ENCODE measurements around the gene E2F1. TPM values are rescaled to one million over a fixed set of nuclear protein-coding genes. Genes with fewer than 3 reads are reported as not detected.

The E2F1 gene
- total and polyA plus RNA-seq, 2 experiments from 2014 or later: 21.2 to 61.4 TPM

- DNase-seq (ENCODE audit: low read depth in 1 of 2, low spot score in 1 of 2): no peak
- no peak for TF ChIP-seq CTCF (IDR thresholded peaks at IDR 0.05; ENCODE audit: low read depth, low read length)
- H3K36me3 ChIP-seq: no peaks in the 10 kb centered on the region
Observed at GRCh38 chr20:33725607-33726264, 39.6 kb upstream of the E2F1 start.

GRCh38 chr20:33724439-33725094, 38.4 kb upstream of the E2F1 start:
- no peak for TF ChIP-seq CTCF (IDR thresholded peaks at IDR 0.05; ENCODE audit: low read depth, low read length)
- no peaks in the 10 kb centered on the region for H3K4me1 ChIP-seq (ENCODE audit: low read depth)
- peak in 1 of 2 donors; percentile 62 for DNase-seq (ENCODE audit: low read depth in 1 of 2, low spot score in 1 of 2)
- no peak overlapping the region for H3K27ac ChIP-seq
- no peak overlapping the region for H3K4me3 ChIP-seq
- H3K36me3 ChIP-seq: no peaks in the 10 kb centered on the region
- H3K27me3 ChIP-seq: no peaks in the 10 kb centered on the region
- no peaks in the 10 kb centered on the region for H3K9me3 ChIP-seq (ENCODE audit: low read depth)

More at GRCh38 chr20:33725607-33726264, 39.6 kb upstream of the E2F1 start:
- Histone ChIP-seq H3K9me3 (ENCODE audit: low read depth) (no peaks in the 10 kb centered on the region), H3K4me1 (ENCODE audit: low read depth) (no peaks in the 10 kb centered on the region), H3K4me3 (no peak overlapping the region), H3K27ac (no peak overlapping the region), H3K27me3 (no peaks in the 10 kb centered on the region)

GRCh38 chr20:33721391-33722140, 35.4 kb upstream of the E2F1 start:
- Histone ChIP-seq H3K9me3 (ENCODE audit: low read depth) (no peaks in the 10 kb centered on the region), H3K36me3 (no peaks in the 10 kb centered on the region), H3K27ac (no peak overlapping the region), H3K4me3 (no peak overlapping the region), H3K27me3 (no peaks in the 10 kb centered on the region), H3K4me1 (ENCODE audit: low read depth) (no peaks in the 10 kb centered on the region)
- no peak for DNase-seq (ENCODE audit: low read depth in 1 of 2, low spot score in 1 of 2)
- no peak for TF ChIP-seq CTCF (IDR thresholded peaks at IDR 0.05; ENCODE audit: low read depth, low read length)

GRCh38 chr20:33719989-33720709, 34.0 kb upstream of the E2F1 start, which contains the start of gene PXMP4:
Gene PXMP4, minus strand, starts transcription at chr20:33720310. Its CDS starts 103 bp downstream, at chr20:33720207.
- H3K36me3 ChIP-seq: no peaks in the 10 kb centered on the region
- no peaks in the 10 kb centered on the region for H3K4me1 ChIP-seq (ENCODE audit: low read depth)
- no peaks in the 10 kb centered on the region for H3K27me3 ChIP-seq
- DNase-seq (ENCODE audit: low read depth in 1 of 2, low spot score in 1 of 2): peak; percentile 94 to 99
- no peaks in the 10 kb centered on the region for H3K9me3 ChIP-seq (ENCODE audit: low read depth)
- peak within 1 kb of the TSS; percentile 62 for H3K4me3 ChIP-seq
- H3K27ac ChIP-seq: no peak within 1 kb of the TSS
- TF ChIP-seq CTCF (IDR thresholded peaks at IDR 0.05; ENCODE audit: low read depth, low read length): no peak

GRCh38 chr20:33719277-33719988, 33.2 kb upstream of the E2F1 start:
- Histone ChIP-seq H3K4me3 (peak overlapping the region; percentile 62), H3K27me3 (no peaks in the 10 kb centered on the region), H3K36me3 (no peaks in the 10 kb centered on the region), H3K4me1 (ENCODE audit: low read depth) (no peaks in the 10 kb centered on the region), H3K9me3 (ENCODE audit: low read depth) (no peaks in the 10 kb centered on the region), H3K27ac (no peak overlapping the region)
- no peak for TF ChIP-seq CTCF (IDR thresholded peaks at IDR 0.05; ENCODE audit: low read depth, low read length)
- DNase-seq (ENCODE audit: low read depth in 1 of 2, low spot score in 1 of 2): no peak
